ENCODE results near the gene IL4R. TPM values are rescaled to one million over a fixed set of nuclear protein-coding genes. Genes with fewer than 3 reads are reported as not detected.

The IL4R gene
- total and polyA plus RNA-seq, 9 donors, result 11.3 to 39.5 (median 17.4) TPM

- intact Hi-C loops (cut with DNase I), result loop anchor here in 1 of 4 donors (10.0 kb wide), 1 partner anchor 205 kb away; no protein-coding TSS in a partner anchor
- H3K27ac ChIP-seq, result no peak overlapping the region
- TF ChIP-seq POLR2A (IDR thresholded peaks at IDR 0.05) (no peak), CTCF (IDR thresholded peaks at IDR 0.05) (no peak), EP300 (IDR thresholded peaks at IDR 0.05) (no peak)
- H3K27me3 ChIP-seq, result no peaks in the 10 kb centered on the region
- no peak overlapping the region for H3K4me3 ChIP-seq
- no peak for DNase-seq
- WGBS, 3 donors, result 90 to 92% (median 90%) methylated on average over 9 of the region's 9 CpGs
- H3K36me3 ChIP-seq, result no peaks in the 10 kb centered on the region
- H3K4me1 ChIP-seq (ENCODE audit: insufficient read depth), result peaks cover under 1% of the 10 kb centered on the region
- no peaks in the 10 kb centered on the region for H3K9me3 ChIP-seq
These were observed 66.1 kb downstream of the IL4R start for GRCh38 chr16:27379919-27380318.

DNA sequence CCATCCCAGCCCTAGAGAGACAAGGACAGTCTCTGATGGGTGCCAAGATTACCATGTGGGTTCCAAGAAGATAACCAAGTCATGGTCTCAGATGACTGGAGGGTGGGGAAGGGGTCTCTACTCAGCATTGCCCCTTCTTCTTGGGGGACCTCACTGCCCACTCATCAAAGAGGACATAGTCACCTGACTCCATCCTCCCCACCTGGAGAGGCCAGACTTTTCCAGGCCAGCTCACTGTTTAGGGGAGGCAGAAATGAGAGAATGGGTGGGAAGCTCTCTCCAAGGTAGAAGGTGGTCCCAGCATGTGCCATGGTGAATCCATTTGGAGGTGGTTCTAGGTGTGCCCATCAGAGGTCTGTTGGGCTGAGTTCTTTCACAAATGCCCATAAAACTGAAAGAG, 67.5 kb downstream of the IL4R start:
- Histone ChIP-seq H3K4me3 (no peak overlapping the region), H3K9me3 (peaks cover 0 to 1% of the 10 kb centered on the region in 2 donors), H3K27ac (no peak overlapping the region), H3K27me3 (no peaks in the 10 kb centered on the region), H3K4me1 (ENCODE audit: insufficient read depth) (no peaks in the 10 kb centered on the region), H3K36me3 (no peaks in the 10 kb centered on the region)
- intact Hi-C loops (cut with DNase I), result no loop called here
- no peak for TF ChIP-seq EP300 (IDR thresholded peaks at IDR 0.05)
- no peak for TF ChIP-seq CTCF (IDR thresholded peaks at IDR 0.05)
- TF ChIP-seq POLR2A (IDR thresholded peaks at IDR 0.05), result no peak
- no peak for DNase-seq

GRCh38 chr16:27381974-27382855, 68.4 kb downstream of the IL4R start:
- no peak for DNase-seq
- 71 to 73% (median 72%) methylated on average over 10 of the region's 10 CpGs for WGBS, 3 donors

More at GRCh38 chr16:27381974-27382855, 68.4 kb downstream of the IL4R start:
- no peak for TF ChIP-seq POLR2A (IDR thresholded peaks at IDR 0.05)
- no peak for TF ChIP-seq EP300 (IDR thresholded peaks at IDR 0.05)
- no peak for TF ChIP-seq CTCF (IDR thresholded peaks at IDR 0.05)
- Histone ChIP-seq H3K27ac (no peak overlapping the region), H3K36me3 (no peaks in the 10 kb centered on the region), H3K27me3 (no peaks in the 10 kb centered on the region), H3K9me3 (peaks cover 0 to 7% of the 10 kb centered on the region in 2 donors), H3K4me1 (ENCODE audit: insufficient read depth) (no peaks in the 10 kb centered on the region), H3K4me3 (no peak overlapping the region)
- intact Hi-C loops (cut with DNase I), result no loop called here
